ENCODE results near the gene MASP2.
"Not testable (repeated sequence)": the region's sequence is repeated elsewhere in the genome, so short reads cannot be mapped to it uniquely, and the experiment has no call there.

MASP2 gene

DNA sequence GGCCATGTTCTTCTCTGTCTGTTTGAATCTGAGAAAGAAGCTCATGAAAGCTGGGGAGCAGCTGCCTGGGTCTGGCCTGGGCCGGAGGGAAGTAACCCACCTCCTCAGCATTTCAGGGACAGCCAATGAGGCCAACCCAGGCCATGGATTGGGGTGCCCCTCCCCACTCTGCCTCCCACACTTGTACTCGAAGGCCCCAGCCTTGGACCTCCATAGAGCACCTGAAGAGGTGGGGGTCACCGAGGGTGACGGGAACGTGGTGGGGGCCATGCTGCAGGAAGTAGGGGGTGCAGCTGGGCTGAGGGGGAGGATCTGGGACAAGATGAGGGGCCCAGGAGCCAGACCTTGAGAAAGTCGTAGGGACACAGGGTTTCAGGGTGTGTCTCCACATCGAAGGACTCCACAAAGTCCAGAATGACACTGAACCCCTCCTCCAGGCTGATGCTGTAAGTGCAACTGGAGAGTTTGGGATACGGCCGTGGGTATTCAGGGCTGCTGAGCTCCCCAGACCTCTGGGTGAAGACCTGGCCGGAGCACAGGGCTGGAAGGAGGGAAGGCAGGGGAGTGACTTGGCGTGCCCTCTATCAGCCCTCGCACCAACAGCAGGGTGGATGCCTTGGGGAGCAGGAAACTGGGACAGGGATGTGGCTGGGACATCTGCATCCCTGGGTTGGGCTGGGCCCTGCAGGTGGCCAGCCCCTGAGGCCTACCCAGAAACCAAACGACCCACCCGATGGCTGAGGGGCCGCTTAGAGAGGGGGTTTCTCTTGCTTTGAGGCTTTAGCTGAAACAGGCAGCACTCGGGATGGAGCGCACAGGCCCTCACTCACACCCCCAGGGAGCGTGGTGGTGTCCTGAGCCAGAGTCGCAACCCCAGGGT lies 3.8 kb downstream of the MASP2 start:
- in situ Hi-C loops (cut with HindIII; ENCODE audit: low pct_ligation_motif_present, low pct_unique_long_range_greater_than_20kb, low sequenced_read_pairs), result no loop called here
- DNase-seq, result no peak

DNA sequence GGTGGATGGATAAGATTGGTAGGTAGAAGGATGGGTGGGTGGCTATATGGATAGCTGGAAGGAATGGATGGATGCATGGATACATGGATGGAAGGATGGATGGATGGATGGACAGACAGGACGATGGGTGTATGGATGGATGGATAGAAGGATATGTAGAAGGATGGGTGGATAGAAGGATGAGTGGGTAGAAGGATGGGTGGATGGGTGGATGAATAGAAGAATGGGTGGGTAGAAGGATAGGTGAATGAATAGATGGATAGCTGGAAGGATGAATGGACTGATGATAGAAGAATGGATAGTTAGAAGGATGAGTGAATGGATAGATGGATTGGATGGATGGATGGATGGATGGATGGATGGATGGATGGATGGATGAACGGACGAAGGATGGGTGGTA lies 5.0 kb downstream of the MASP2 start:
- in situ Hi-C loops (cut with HindIII; ENCODE audit: low pct_ligation_motif_present, low pct_unique_long_range_greater_than_20kb, low sequenced_read_pairs), result no loop called here

DNA sequence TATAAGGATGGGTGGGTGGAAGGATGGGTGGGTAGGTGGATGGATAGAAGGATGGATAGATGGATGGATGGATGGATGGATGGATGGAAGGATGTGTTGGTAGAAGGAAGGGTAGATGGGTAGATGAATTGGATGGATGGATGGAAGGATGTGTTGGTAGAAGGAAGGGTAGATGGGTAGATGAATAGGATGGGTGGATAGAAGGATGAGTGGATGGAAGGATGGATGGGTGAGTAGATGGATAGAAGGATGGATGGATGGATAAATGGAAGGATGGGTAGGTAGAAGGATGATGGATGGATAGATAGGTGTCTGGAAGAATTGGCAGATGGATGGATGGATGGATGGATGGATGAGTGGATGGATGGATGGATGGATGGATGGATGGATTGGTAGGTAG lies 6.0 kb downstream of the MASP2 start:
- DNase-seq, result no peak
- in situ Hi-C loops (cut with HindIII; ENCODE audit: low pct_ligation_motif_present, low pct_unique_long_range_greater_than_20kb, low sequenced_read_pairs), result no loop called here

More for the DNA sequence above, 5.0 kb downstream of the MASP2 start:
- no peak for DNase-seq

DNA sequence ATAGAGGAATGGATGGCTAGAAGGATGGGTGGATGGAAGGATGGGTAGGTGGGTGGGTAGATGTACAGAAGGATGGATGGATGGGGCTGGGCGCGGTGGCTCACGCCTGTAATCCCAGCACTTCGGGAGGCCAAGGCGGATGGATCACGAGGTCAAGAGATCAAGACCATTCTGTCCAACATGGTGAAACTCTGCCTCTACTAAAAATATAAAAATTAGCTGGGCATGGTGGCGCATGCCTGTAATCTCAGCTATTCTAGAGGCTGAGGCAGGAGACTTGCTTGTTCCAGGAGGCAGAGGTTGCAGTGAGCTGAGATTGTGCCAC lies 7.0 kb downstream of the MASP2 start:
- in situ Hi-C loops (cut with HindIII; ENCODE audit: low pct_ligation_motif_present, low pct_unique_long_range_greater_than_20kb, low sequenced_read_pairs); DNase-seq: not testable (repeated sequence)

DNA sequence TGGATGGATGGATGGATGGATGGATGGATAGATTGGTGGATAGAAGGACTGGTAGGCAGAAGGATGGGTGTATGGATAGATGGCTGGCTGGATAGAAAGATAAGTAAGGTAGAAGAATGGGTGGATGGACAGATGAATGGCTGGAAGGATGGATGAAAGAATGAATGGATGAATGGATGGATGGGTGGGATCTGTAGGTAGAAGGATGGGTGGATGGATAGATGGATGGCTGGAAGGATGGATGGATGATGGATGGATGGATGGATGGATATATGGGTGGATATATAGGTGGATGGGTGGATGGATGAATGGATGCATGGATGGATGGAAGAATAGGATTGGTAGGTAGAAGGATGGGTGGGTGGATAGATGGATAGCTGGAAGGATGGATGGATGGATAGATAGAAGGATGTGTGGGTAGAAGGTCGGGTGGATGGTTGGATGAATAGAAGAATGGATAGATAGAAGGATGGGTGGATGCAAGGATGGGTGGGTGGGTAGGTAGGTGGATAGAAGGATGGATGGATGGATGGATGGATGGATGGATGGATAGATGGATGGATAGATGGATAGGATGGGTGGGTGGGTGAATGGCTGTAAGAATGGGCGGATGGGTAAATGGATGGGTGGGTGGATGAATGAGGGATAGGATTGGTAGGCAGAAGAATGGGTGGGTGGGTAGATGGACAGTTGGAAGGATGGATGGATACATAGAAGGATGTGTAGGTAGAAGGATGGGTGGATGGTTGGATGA lies 7.5 kb downstream of the MASP2 start:
- in situ Hi-C loops (cut with HindIII; ENCODE audit: low pct_ligation_motif_present, low pct_unique_long_range_greater_than_20kb, low sequenced_read_pairs), result no loop called here
- DNase-seq, result no peak

DNA sequence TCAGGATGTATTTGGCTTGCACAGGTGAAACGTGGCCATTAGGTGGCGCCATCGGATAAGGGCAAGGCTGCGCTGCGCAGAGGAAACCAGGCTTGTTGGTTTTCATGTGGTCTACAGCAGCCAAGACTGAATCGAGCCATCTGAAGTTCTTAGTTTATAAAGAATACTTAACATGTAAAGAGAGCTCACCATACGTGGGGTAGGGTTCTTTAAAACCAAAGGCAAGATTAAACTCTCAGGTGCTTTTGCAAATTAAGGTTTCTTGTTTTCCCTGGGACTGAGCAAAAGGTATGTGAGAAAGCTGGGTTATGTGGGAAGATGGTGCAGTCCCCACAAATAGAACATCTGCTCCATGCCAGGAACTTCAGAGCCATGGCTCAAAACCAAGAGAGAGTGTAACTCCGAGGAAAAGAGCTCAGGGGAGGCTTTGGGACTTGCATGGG lies 9.3 kb downstream of the MASP2 start:
- in situ Hi-C loops (cut with HindIII; ENCODE audit: low pct_ligation_motif_present, low pct_unique_long_range_greater_than_20kb, low sequenced_read_pairs), result no loop called here
- DNase-seq, result peak; percentile 75

DNA sequence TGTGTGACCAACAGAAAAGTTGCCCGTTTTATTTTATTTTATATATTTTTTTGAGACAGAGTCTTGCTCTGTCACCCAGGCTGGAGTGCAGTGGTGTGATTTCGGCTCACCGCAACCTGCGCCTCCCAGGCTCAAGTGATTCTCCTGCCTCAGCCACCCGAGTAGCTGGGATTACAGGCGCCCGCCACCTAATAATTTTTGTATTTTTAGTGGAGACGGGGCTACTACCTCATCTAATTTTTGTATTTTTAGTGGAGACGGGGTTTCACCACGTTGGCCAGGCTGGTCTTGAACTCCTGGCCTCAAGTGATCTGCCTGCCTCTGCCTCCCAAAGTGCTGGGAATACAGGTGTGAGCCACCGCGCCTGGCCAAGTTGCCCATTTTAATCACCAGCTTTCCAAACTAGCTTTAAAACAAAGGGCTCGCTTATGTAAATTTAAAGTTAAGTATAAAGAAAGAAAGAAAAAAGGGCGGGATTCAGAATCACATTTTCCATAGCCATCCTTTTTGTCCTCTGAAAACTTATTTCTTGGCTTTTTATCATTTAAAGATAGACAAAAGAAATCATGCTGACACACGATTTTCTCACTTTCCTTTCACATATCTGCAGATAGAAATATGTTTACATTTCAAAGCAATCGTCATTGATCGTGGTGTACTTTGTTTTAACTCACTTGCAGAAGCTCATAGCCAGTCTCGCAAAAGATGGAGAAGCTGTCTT lies 9.9 kb downstream of the MASP2 start:
- in situ Hi-C loops (cut with HindIII; ENCODE audit: low pct_ligation_motif_present, low pct_unique_long_range_greater_than_20kb, low sequenced_read_pairs); DNase-seq: not testable (repeated sequence)

DNA sequence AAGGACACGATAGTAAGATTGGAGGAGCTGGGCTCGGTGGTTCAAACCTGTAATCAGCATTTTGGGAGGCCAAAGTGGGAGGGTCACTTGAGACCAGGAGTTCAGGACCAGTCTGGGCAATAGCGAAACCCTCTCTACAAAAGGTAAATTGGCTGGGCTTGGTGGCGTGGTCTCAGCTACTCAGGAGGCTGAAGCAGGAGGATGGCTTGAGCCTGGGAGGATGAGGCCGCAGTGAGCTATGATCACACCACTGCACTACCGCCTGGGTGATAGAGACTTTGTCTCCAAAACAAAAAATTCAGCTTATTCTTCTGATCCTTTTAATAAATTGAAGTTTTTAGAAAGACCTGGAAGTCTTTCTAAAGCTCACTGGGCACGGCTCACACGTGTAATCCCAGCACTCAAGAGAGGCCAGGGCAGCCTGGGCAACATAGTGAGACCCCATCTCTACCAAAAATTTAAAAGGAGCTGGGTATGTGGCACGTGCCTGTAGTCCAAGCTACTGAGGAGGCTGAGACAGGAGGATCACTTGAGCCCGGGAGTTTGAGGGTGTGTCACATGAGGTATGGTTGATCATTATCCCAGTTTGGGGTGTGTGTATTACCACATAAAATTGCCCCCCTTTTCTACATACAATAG lies 15.3 kb downstream of the MASP2 start:
- no peak for DNase-seq
- in situ Hi-C loops (cut with HindIII; ENCODE audit: low pct_ligation_motif_present, low pct_unique_long_range_greater_than_20kb, low sequenced_read_pairs), result no loop called here

DNA sequence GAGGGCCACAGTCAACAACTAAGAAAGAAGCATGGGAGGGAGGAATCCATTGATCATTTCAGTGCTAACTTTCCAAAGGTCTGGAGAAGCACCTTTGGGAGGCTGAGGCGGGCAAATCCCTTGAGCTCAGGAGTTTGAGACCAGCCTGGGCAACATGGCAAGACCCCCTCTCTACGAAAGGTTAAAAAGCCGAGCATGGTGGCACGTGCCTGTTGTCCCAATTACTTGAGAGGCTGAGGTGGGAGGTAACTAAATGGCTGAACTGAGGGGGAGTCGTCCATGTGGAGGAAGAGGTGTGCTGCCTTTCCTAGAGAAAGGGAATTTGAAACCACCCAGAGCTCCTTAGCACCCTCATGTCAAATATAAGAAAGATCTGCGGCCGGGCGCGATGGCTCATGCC lies 16.2 kb downstream of the MASP2 start:
- in situ Hi-C loops (cut with HindIII; ENCODE audit: low pct_ligation_motif_present, low pct_unique_long_range_greater_than_20kb, low sequenced_read_pairs), result no loop called here
- DNase-seq, result no peak

DNA sequence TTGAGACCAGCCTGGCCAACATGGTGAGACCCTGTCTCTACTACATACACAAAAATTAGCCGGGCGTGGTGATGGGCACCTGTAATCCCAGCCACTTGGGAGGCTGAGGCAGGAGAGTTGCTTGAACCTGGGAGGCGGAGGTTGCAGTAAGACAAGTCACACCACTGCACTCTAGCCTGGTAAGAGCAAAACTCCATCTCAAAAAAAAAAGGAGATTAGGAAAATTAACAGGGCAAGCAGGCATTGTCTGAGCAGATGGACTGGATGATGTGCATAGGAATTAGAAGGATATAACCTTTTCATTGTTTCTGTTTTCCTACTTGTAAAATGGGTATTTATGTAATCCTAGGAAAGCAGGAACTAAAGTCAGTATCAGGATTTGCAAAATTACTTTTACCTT lies 19.0 kb downstream of the MASP2 start:
- in situ Hi-C loops (cut with HindIII; ENCODE audit: low pct_ligation_motif_present, low pct_unique_long_range_greater_than_20kb, low sequenced_read_pairs), result no loop called here
- no peak for DNase-seq

DNA sequence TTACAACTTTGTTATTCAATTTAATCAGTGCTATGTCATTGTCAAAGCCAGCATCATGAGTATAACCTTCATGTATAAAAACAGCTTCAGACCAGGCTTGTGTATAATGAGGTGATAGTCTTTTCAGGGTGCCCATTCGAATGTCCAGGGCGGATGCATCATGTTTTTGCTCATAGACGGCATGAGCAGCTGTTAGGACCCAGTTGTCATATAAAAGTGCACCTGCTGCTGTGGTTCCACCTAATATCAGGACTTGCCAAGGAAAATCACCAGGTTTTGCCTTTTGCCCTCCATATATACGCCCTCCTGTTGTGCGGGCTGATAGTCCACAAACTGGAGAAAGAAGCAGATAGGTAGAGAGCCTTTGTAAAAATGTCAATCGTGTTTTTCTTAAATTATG lies 19.7 kb downstream of the MASP2 start:
- in situ Hi-C loops (cut with HindIII; ENCODE audit: low pct_ligation_motif_present, low pct_unique_long_range_greater_than_20kb, low sequenced_read_pairs), result no loop called here

DNA sequence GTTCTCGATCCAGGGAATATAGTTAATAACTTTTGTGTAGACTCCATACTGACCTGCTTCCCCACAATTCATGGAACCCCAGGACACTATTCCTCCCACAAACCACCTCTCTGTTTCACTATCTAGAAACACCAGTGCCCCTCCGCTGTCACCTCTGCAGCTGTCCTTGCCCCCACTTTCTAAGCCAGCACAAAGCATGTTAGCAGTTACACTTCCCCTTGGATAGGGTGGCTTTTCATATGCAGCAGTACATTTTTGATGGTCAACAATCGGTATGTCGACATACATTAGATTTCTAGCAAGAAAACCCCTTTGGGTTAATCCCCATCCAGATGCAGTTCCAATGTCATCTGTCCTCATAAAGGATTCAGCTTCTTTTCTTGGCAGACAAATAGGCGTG lies 20.1 kb downstream of the MASP2 start:
- no peak for DNase-seq
- in situ Hi-C loops (cut with HindIII; ENCODE audit: low pct_ligation_motif_present, low pct_unique_long_range_greater_than_20kb, low sequenced_read_pairs), result no loop called here

More for the DNA sequence above, 19.7 kb downstream of the MASP2 start:
- no peak for DNase-seq

DNA sequence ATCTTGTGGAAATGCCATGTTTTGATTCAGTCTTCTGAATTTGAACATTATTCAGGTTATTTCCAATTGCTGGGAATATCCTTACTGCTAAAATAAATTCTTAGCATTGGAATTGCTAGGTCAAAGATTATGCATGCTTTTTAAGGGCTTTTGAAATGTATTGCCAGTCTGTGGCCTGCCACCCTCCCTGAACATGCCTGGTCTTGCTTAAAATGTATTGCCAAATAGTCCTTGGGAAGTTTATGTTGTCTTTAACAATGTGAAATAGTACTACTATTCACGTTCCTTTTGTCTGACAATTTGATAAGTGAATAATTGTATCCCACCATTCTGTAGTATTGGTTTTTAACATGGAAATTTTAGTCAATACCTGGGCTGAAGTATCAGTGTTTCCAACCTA lies 21.0 kb downstream of the MASP2 start:
- DNase-seq, result no peak
- in situ Hi-C loops (cut with HindIII; ENCODE audit: low pct_ligation_motif_present, low pct_unique_long_range_greater_than_20kb, low sequenced_read_pairs), result no loop called here

DNA sequence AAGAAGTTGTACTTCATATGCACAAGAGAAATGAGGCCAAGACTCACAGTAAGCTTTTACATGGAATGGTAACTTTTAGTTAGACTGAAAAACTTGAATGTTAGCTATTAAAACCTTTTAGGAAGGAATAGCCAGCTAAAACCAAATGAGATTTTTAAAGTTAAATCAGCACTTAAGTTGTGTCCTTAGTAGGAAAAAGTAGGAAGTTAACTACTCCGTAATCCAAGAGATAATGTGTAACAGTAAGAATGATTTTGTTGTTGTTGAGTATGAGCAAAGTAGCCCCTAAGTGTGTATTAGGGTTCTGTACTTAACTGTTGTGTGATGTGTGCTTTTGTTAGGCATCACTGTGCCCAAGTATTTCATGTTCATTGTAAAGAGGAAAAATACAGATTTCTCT lies 21.4 kb downstream of the MASP2 start:
- DNase-seq, result no peak
- in situ Hi-C loops (cut with HindIII; ENCODE audit: low pct_ligation_motif_present, low pct_unique_long_range_greater_than_20kb, low sequenced_read_pairs), result no loop called here

DNA sequence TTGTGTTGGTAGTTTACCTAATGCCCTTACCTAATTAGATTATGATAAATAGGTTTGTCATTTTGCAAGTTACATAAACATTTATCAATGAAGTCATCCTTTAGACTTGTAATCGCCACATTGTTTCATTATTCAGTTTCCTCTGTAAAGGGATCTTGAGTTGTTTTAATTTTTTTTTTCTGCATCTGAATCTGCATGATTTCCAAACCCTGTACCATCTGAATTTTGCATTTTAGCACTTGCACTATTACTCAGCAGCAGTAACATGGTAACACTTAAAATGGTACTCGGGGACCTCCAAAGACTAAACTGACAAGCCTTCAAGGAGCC lies 22.2 kb downstream of the MASP2 start:
- in situ Hi-C loops (cut with HindIII; ENCODE audit: low pct_ligation_motif_present, low pct_unique_long_range_greater_than_20kb, low sequenced_read_pairs), result no loop called here
- DNase-seq, result no peak

DNA sequence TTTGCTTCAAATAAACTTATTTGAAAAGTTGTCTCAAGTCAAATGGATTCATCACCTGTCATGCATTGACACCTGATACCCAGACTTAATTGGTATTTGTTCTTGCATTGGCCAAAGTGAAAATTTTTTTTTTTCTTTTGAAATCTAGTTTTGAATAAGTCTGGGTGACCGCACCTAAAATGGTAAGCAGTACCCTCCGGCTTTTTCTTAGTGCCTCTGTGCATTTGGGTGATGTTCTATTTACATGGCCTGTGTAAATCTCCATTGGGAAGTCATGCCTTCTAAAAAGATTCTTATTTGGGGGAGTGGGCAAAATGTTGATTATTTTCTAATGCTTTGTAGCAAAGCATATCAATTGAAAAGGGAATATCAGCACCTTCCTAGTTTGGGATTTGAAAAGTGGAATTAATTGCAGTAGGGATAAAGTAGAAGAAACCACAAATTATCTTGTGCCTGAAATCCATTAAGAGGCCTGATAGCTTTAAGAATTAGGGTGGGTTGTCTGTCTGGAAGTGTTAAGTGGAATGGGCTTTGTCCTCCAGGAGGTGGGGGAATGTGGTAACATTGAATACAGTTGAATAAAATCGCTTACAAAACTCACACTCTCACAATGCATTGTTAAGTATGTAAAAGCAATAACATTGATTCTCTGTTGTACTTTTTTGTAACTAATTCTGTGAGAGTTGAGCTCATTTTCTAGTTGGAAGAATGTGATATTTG lies 22.7 kb downstream of the MASP2 start:
- in situ Hi-C loops (cut with HindIII; ENCODE audit: low pct_ligation_motif_present, low pct_unique_long_range_greater_than_20kb, low sequenced_read_pairs), result no loop called here
- DNase-seq, result no peak

DNA sequence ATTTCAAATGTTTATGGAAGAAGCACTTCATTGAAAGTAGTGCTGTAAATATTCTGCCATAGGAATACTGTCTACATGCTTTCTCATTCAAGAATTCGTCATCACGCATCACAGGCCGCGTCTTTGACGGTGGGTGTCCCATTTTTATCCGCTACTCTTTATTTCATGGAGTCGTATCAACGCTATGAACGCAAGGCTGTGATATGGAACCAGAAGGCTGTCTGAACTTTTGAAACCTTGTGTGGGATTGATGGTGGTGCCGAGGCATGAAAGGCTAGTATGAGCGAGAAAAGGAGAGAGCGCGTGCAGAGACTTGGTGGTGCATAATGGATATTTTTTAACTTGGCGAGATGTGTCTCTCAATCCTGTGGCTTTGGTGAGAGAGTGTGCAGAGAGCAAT lies 23.8 kb downstream of the MASP2 start:
- DNase-seq, result no peak
- in situ Hi-C loops (cut with HindIII; ENCODE audit: low pct_ligation_motif_present, low pct_unique_long_range_greater_than_20kb, low sequenced_read_pairs), result no loop called here

DNA sequence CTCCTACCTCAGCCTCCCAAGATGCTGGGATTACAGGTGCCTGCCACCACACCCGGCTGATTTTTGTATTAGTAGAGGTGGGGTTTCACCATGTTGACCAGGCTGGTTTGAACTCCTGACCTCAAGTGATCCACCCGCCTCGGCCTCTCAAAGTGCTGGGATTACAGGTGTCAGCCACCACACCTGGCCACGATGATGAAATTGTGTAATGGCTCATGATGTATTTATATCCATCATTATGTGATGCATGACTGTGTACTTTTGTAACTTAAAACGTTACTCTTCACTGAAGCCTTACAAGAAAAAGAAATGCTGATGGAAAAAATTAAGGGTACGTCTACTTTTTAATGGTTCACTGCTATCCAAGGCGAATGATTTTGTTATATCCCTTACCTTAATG lies 27.1 kb downstream of the MASP2 start:
- no peak for DNase-seq
- in situ Hi-C loops (cut with HindIII; ENCODE audit: low pct_ligation_motif_present, low pct_unique_long_range_greater_than_20kb, low sequenced_read_pairs), result no loop called here

Data from ACHN (cell line).